Transverse colon (tissue), 4 donors: ENCODE data around the gene ZNF493. TPM values are rescaled to one million over a fixed set of nuclear protein-coding genes. Genes with fewer than 3 reads are reported as not detected.

Experiments used
- DNase-seq: peaks from one replicate; pipeline ENCODE4 v3.0.0-alpha.2; 2019
- H3K27ac ChIP-seq, 4 donors: fragments of 200-600 bp; sonication (generic); 2 replicates each; pipeline ENCODE4 v1.5.1; 2016 to 2018; ENCODE audit warnings: inconsistent platforms in 4 of 4
- H3K27me3 ChIP-seq: fragments of 200-600 bp; sonication (generic); 2 replicates; pipeline ENCODE4 v1.5.1; 2017; ENCODE audit warnings: inconsistent platforms
- H3K36me3 ChIP-seq, 4 donors: fragments of 200-600 bp; sonication (generic); 2 replicates each; pipeline ENCODE4 v1.5.1; 2017 to 2019; ENCODE audit warnings: inconsistent platforms in 4 of 4
- H3K4me1 ChIP-seq, 4 donors: fragments of 200-600 bp; sonication (generic); 2 replicates each; pipeline ENCODE4 v1.5.1; 2017 to 2020; ENCODE audit warnings: inconsistent platforms in 4 of 4
- H3K4me3 ChIP-seq, 4 donors: fragments of 200-600 bp; sonication (generic); 1 replicate in 1 of 4; 2 replicates in 3 of 4; pipeline versions ENCODE4 v1.5.1 to v1.6.1; 2017 to 2019; ENCODE audit warnings: inconsistent platforms in 4 of 4
- H3K9me3 ChIP-seq, 2 donors: fragments of 200-600 bp; sonication (generic); 2 replicates each; pipeline ENCODE4 v1.5.1; 2017 to 2019; ENCODE audit warnings: inconsistent platforms in 2 of 2
- EP300 ChIP-seq: sonication (generic); formaldehyde crosslinking; IDR thresholded peaks from one replicate; pipeline ENCODE4 v1.6.1; 2017; ENCODE audit warnings: antibody characterized with exemption, low read depth
- POLR2A ChIP-seq: fragments of 450-650 bp; IDR thresholded peaks from one replicate; pipeline ENCODE4 v1.6.1; 2016; ENCODE audit warnings: antibody characterized with exemption, mild to moderate bottlenecking, moderate library complexity
- POLR2AphosphoS5 ChIP-seq, 3 donors: sonication (generic); formaldehyde crosslinking; IDR thresholded peaks; one replicate each; pipeline ENCODE4 v1.6.1; 2016; ENCODE audit warnings: antibody characterized with exemption in 3 of 3
- WGBS, 2 donors: methylation state at CpG; one replicate each; pipeline ENCODE4 v1.1.5; 2018; ENCODE audit warnings: low coverage in 1 of 2; 5-methylcytosine and 5-hydroxymethylcytosine counted together
- in situ Hi-C, 4 donors: fragments of 200-750 bp; cut with MboI; loops; one replicate each; pipeline versions ENCODE4 v1.15.0 to v1.15.1; 2017; ENCODE audit warnings: low sequenced_read_pairs in 3 of 4, low pct_ligation_motif_present in 1 of 4, low pct_unique_long_range_greater_than_20kb in 1 of 4
- intact Hi-C: fragments of 100-400 bp; cut with DNase I; formaldehyde crosslinking; loops from one replicate; pipeline ENCODE4 v1.15.1; 2023; ENCODE audit warnings: low total_unique reads
- total RNA-seq, 4 donors: library from RNA; depleted of rRNA; stranded (reverse); fragments of >200 nt; gene quantifications; one replicate each; pipeline ENCODE4 v1.1.0, GENCODE V29; 2016
- TF ChIP-seq, protein P1 (sequence below), 5 experiments: fragments of 200-600 bp in 3 of 5; fragments of 450-650 bp in 2 of 5; sonication (generic) in 3 of 5; IDR thresholded peaks; 1 replicate in 2 of 5; 2 replicates in 3 of 5; pipeline ENCODE4 v1.5.1; 2016 to 2017; ENCODE audit warnings: antibody characterized with exemption in 5 of 5, inconsistent platforms in 3 of 5, mild to moderate bottlenecking in 2 of 5, moderate library complexity in 1 of 5

Gene ZNF493
- total RNA-seq, 4 donors from 2014 or later: 6.4 to 63.9 (median 47.1) TPM

GRCh38 chr19:21434516-21434915 lies 37.6 kb downstream of the ZNF493 start:
- H3K4me1 ChIP-seq: no peaks in the 10 kb centered on the region
- no peak for DNase-seq
- TF ChIP-seq EP300 (no peak), POLR2AphosphoS5 (IDR thresholded peaks at IDR 0.05) (no peak), POLR2A (no peak)
- TF ChIP-seq, protein P1, sequence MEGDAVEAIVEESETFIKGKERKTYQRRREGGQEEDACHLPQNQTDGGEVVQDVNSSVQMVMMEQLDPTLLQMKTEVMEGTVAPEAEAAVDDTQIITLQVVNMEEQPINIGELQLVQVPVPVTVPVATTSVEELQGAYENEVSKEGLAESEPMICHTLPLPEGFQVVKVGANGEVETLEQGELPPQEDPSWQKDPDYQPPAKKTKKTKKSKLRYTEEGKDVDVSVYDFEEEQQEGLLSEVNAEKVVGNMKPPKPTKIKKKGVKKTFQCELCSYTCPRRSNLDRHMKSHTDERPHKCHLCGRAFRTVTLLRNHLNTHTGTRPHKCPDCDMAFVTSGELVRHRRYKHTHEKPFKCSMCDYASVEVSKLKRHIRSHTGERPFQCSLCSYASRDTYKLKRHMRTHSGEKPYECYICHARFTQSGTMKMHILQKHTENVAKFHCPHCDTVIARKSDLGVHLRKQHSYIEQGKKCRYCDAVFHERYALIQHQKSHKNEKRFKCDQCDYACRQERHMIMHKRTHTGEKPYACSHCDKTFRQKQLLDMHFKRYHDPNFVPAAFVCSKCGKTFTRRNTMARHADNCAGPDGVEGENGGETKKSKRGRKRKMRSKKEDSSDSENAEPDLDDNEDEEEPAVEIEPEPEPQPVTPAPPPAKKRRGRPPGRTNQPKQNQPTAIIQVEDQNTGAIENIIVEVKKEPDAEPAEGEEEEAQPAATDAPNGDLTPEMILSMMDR (IDR thresholded peaks at IDR 0.05): no peak
- no peak overlapping the region for H3K4me3 ChIP-seq
- H3K27me3 ChIP-seq: no peaks in the 10 kb centered on the region
- no peaks in the 10 kb centered on the region for H3K36me3 ChIP-seq
- H3K9me3 ChIP-seq: peaks cover 30 to 38% of the 10 kb centered on the region in 2 donors
- no peak overlapping the region for H3K27ac ChIP-seq
- in situ Hi-C loops (no loop called here), intact Hi-C loops (no loop called here)
- 83 to 86% methylated on average over 8 of the region's 8 CpGs for WGBS, 2 donors

- no peaks in the 10 kb centered on the region for H3K4me1 ChIP-seq
- no peak overlapping the region for H3K27ac ChIP-seq
- in situ Hi-C loops (no loop called here), intact Hi-C loops (no loop called here)
- H3K4me3 ChIP-seq: no peak overlapping the region
- H3K27me3 ChIP-seq: no peaks in the 10 kb centered on the region
- peaks cover 28 to 33% of the 10 kb centered on the region in 2 donors for H3K9me3 ChIP-seq
- DNase-seq: no peak
- 60 to 64% methylated on average over 7 to 8 of the region's 8 CpGs for WGBS, 2 donors
- TF ChIP-seq POLR2A (no peak), EP300 (no peak), POLR2AphosphoS5 (IDR thresholded peaks at IDR 0.05) (no peak)
- TF ChIP-seq, protein P1 (IDR thresholded peaks at IDR 0.05): no peak
- H3K36me3 ChIP-seq: no peaks in the 10 kb centered on the region
These were observed 38.1 kb downstream of the ZNF493 start for GRCh38 chr19:21434967-21435544.

DNA sequence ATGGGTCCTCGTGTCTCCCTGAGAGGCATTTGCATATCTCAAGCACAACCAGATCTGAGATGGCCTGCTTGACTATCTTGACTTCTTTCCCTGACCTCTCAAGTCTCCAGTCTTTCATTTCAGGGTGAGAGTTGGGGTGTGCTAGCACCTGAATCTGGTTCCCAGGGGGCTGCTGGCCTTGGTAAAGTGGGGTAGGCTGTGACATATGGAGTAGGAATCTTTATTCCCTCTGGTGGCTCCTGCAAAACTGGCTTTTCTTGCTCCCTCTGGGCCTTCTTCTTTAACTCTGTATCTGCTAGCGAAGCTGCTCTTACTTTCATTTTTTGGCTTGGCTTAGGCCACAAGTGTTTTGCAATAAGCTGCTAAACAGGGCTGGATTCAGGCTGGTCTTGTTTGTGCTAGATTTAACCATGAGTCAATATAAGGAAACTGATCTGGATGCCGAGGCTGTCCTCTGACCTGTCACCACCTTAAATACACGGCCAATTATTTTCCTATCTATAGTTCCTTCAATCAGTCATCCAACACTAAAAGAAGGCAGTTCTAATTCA lies 42.3 kb downstream of the ZNF493 start:
- H3K36me3 ChIP-seq: peaks cover 0 to 1% (median 0%) of the 10 kb centered on the region in 4 donors
- peaks cover 7 to 22% of the 10 kb centered on the region in 2 donors for H3K9me3 ChIP-seq
- no peak for DNase-seq
- no peaks in the 10 kb centered on the region for H3K27me3 ChIP-seq
- intact Hi-C loops (no loop called here), in situ Hi-C loops (no loop called here)
- no peak for TF ChIP-seq EP300
- TF ChIP-seq POLR2AphosphoS5 (IDR thresholded peaks at IDR 0.05): no peak
- no peak for TF ChIP-seq POLR2A
- TF ChIP-seq, protein P1 (IDR thresholded peaks at IDR 0.05): no peak
- H3K27ac ChIP-seq: no peak overlapping the region
- H3K4me1 ChIP-seq: no peaks in the 10 kb centered on the region
- WGBS, 2 donors: 60 to 64% methylated on average over 3 to 4 of the region's 4 CpGs
- no peak overlapping the region for H3K4me3 ChIP-seq

- TF ChIP-seq EP300 (no peak), POLR2A (no peak), POLR2AphosphoS5 (IDR thresholded peaks at IDR 0.05) (no peak)
- TF ChIP-seq, protein P1 (IDR thresholded peaks at IDR 0.05): no peak
- no peak overlapping the region for H3K4me3 ChIP-seq
- WGBS, 2 donors: 93% methylated on average over 5 to 16 of the region's 16 CpGs
- in situ Hi-C loops: no loop called here
- H3K36me3 ChIP-seq: peaks cover 0 to 1% (median 0%) of the 10 kb centered on the region in 4 donors
- H3K4me1 ChIP-seq: no peaks in the 10 kb centered on the region
- intact Hi-C loops: no loop called here
- no peaks in the 10 kb centered on the region for H3K27me3 ChIP-seq
- no peak for DNase-seq
- no peak overlapping the region for H3K27ac ChIP-seq
- H3K9me3 ChIP-seq: peaks cover 3 to 25% of the 10 kb centered on the region in 2 donors
These were observed 43.4 kb downstream of the ZNF493 start for GRCh38 chr19:21440321-21440720.
